IPS-20b (cell line): Measurements from ENCODE around the gene UGT8.

Experiments used
- H3K27ac ChIP-seq: one replicate; pipeline ENCODE4 v1.5.1; 2013; ENCODE audit warnings: low read length
- H3K27me3 ChIP-seq: 2 replicates; pipeline ENCODE4 v1.6.1; 2013; ENCODE audit warnings: mild to moderate bottlenecking, low read length, inconsistent platforms; ENCODE audit not compliant: insufficient read depth
- H3K36me3 ChIP-seq: 2 replicates; pipeline ENCODE4 v1.6.1; 2013; ENCODE audit warnings: low read depth, mild to moderate bottlenecking, inconsistent platforms, low read length, moderate library complexity; ENCODE audit not compliant: insufficient read depth
- H3K4me1 ChIP-seq: 2 replicates; pipeline ENCODE4 v1.6.1; 2013; ENCODE audit warnings: mild to moderate bottlenecking, control low read depth, inconsistent platforms, low read length, moderate library complexity; ENCODE audit not compliant: insufficient read depth
- H3K4me3 ChIP-seq: 2 replicates; pipeline ENCODE4 v1.5.1; 2013; ENCODE audit warnings: mild to moderate bottlenecking, low read length, inconsistent platforms
- H3K9ac ChIP-seq: 2 replicates; pipeline ENCODE4 v1.6.1; 2013; ENCODE audit warnings: low read depth, mild to moderate bottlenecking, inconsistent platforms, low read length, moderate library complexity
- H3K9me3 ChIP-seq: 2 replicates; pipeline ENCODE4 v1.6.1; 2013; ENCODE audit warnings: mild to moderate bottlenecking, low read depth, low read length, inconsistent platforms; ENCODE audit not compliant: insufficient read depth

The UGT8 gene

GRCh38 chr4:114694770-114695169 lies 96.2 kb downstream of the UGT8 start:
- Histone ChIP-seq H3K4me3 (no peak overlapping the region), H3K9ac (no peak overlapping the region), H3K36me3 (no peaks in the 10 kb centered on the region), H3K4me1 (no peaks in the 10 kb centered on the region), H3K9me3 (no peaks in the 10 kb centered on the region), H3K27me3 (no peaks in the 10 kb centered on the region), H3K27ac (no peak overlapping the region)

GRCh38 chr4:114698231-114698630 lies 99.6 kb downstream of the UGT8 start:
- no peak overlapping the region for H3K27ac ChIP-seq
- no peaks in the 10 kb centered on the region for H3K9me3 ChIP-seq
- H3K4me1 ChIP-seq = no peaks in the 10 kb centered on the region
- H3K27me3 ChIP-seq = no peaks in the 10 kb centered on the region
- H3K36me3 ChIP-seq = no peaks in the 10 kb centered on the region
- no peak overlapping the region for H3K4me3 ChIP-seq
- H3K9ac ChIP-seq = no peak overlapping the region

- Histone ChIP-seq H3K27ac (no peak overlapping the region), H3K27me3 (no peaks in the 10 kb centered on the region), H3K4me3 (no peak overlapping the region), H3K9me3 (no peaks in the 10 kb centered on the region), H3K9ac (no peak overlapping the region), H3K4me1 (no peaks in the 10 kb centered on the region), H3K36me3 (no peaks in the 10 kb centered on the region)
These were observed 102.9 kb downstream of the UGT8 start for GRCh38 chr4:114701491-114701890.

GRCh38 chr4:114717432-114717831 lies 118.8 kb downstream of the UGT8 start:
- H3K4me3 ChIP-seq = no peak overlapping the region
- 0 out of 2 replicates have a peak, but pooled peaks cover 7% of the 10 kb centered on the region for H3K4me1 ChIP-seq
- H3K9ac ChIP-seq = no peak overlapping the region
- no peaks in the 10 kb centered on the region for H3K27me3 ChIP-seq
- no peaks in the 10 kb centered on the region for H3K9me3 ChIP-seq
- no peak overlapping the region for H3K27ac ChIP-seq
- no peaks in the 10 kb centered on the region for H3K36me3 ChIP-seq

- H3K27me3 ChIP-seq = no peaks in the 10 kb centered on the region
- H3K9ac ChIP-seq = no peak overlapping the region
- H3K36me3 ChIP-seq = no peaks in the 10 kb centered on the region
- peaks cover 14% of the 10 kb centered on the region; the same call in 1 of the 2 replicates for H3K4me1 ChIP-seq
- H3K4me3 ChIP-seq = no peak overlapping the region
- no peaks in the 10 kb centered on the region for H3K9me3 ChIP-seq
- no peak overlapping the region for H3K27ac ChIP-seq
These were observed 126.5 kb downstream of the UGT8 start for GRCh38 chr4:114725066-114725465.

GRCh38 chr4:114727461-114727860 lies 128.9 kb downstream of the UGT8 start:
- no peak overlapping the region for H3K9ac ChIP-seq
- no peak overlapping the region for H3K4me3 ChIP-seq
- H3K27me3 ChIP-seq = no peaks in the 10 kb centered on the region
- H3K4me1 ChIP-seq = peaks cover 7% of the 10 kb centered on the region; the same call in 1 of the 2 replicates
- H3K9me3 ChIP-seq = no peaks in the 10 kb centered on the region
- H3K27ac ChIP-seq = no peak overlapping the region
- H3K36me3 ChIP-seq = no peaks in the 10 kb centered on the region
